ENCODE measurements around the gene GALNT9. TPM values are rescaled to one million over a fixed set of nuclear protein-coding genes. Genes with fewer than 3 reads are reported as not detected.
"Not testable (repeated sequence)": the region's sequence is repeated elsewhere in the genome, so short reads cannot be mapped to it uniquely, and the experiment has no call there.

Gene GALNT9
- total RNA-seq, 1 donor from 2014 or later = not detected

DNA sequence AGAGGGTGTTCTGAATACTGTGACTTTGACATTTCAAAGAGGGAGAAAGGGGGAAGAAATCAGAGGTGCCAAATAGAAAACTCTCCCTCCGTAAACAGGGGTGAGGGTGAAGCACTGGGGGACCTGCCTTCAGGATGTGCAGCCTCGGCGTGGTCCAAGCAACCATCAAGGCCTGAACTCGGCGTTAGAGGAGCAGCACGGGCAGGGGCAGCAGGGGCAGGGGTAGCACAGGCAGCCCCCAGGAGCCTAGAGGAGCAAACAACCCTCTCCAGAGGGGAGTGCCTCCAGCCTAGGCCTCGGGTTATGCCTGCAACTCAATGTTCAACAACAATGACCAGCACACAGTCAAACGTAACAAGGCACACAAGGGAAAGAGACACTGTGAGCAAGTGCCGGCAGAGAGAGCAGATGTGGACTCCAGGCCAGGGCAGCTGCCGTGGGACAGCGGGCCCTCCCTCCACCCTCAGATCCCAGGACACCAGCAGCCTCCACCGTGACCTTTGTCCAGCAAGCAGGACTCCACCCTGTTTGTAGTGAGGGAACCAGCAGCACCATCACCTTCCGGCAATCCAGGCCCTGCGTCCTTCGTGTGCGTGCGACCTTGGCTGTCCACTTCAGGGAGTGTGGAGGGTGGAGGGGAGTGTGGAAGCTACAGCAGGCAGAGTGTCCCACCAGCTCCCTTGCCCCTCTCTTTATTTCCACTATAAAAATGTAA lies 18.0 kb downstream of the GALNT9 start:
- ATAC-seq = no peak

DNA sequence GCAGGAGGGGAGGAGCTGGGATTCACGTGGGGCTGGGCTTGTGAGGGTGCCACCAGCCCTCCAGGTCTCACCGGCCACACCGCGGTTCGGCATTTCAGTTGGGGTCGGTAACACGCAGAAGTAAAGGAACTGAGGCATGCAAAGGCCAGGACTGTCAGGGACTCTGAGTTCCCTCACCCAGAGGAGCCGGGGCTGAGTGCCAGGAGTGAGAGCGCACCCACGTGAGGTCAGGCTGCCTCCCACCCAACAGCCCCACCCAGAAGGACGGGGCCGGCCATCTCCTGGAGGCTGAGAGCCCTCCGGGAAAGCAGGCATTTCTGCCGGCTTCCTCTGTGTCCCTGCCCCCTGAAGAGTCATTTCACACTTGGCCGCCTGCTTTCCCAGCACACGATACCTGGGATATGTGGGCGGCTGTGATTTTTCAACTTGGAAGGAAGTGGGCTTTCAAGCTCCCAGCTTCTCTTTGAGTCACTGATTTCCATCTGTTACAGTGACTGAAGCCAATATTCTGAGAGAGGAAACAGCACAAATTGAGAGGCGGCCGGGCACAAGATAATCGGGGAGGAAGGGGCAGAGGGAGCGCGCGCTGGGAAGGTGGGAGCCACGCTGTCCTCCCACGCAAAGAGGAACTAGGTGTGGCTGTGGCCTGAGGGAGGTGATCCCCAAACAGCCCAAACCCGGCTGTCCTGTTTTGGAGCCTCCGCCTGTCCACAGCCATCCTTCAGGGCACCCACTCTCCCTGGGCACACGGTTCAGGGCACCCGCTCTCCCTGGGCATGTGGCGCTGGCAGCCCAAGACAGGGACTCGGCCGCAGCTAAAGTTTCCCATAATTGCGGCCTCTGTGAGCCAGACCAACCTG lies 19.0 kb downstream of the GALNT9 start:
- ATAC-seq = no peak

DNA sequence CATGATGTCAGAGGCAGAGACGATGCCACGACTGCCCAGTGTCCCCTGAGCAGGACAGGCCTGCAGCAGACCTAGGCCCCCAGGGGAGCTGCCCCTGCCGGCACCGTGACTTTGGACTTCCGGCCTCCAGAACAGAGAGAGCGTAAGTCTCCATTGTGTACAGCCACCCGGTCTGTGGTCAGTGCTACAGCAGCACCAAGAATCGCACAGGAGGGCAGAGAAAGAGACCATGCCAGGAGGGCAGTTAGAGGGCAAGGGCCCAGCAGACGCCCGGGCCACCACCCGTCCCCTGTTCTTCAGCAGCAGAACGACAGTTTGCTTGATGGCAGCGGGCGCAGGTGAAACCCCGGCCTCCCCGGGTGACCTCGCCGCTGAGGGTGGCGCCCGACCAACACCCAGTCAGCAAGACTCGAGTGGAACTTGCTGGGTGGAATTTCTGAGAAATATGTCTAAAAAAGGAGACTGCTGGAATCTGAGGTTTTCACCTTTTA lies 19.7 kb downstream of the GALNT9 start:
- no peak for ATAC-seq

DNA sequence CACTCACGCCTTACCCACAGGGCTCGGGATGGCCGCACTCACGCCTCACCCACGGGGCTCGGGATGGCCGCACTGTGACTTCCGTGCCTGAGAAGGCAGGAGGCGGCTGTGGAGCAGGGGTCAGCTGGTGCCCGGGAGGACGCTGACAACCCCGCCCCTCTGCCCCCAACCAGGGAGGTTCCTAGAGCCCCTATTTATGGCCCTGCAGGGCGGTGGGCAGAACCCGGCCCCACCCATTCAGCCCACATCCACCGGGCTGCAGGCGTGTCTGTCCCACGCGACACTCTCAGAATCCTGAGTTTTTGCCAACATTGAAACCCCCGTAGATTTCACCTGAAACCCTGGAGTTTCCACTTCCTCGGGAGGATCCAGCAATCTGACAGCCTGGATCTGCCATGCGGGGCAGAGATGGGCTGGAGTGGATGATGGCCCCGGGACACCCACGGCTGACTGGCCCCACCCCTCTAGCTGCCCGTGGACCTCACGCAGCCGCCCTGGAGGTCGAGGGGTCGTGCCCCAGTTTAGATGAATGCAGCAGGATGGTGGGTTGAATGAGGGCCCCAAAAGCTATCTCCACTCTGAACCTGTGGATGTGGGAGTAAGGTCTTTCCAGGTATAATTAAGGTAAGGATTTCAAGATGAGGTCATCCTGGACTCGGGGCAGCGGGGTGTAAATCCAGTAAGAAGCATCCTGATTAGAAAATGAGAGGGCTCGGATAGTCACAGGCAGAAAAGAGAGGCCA lies 20.4 kb downstream of the GALNT9 start:
- ATAC-seq = no peak

DNA sequence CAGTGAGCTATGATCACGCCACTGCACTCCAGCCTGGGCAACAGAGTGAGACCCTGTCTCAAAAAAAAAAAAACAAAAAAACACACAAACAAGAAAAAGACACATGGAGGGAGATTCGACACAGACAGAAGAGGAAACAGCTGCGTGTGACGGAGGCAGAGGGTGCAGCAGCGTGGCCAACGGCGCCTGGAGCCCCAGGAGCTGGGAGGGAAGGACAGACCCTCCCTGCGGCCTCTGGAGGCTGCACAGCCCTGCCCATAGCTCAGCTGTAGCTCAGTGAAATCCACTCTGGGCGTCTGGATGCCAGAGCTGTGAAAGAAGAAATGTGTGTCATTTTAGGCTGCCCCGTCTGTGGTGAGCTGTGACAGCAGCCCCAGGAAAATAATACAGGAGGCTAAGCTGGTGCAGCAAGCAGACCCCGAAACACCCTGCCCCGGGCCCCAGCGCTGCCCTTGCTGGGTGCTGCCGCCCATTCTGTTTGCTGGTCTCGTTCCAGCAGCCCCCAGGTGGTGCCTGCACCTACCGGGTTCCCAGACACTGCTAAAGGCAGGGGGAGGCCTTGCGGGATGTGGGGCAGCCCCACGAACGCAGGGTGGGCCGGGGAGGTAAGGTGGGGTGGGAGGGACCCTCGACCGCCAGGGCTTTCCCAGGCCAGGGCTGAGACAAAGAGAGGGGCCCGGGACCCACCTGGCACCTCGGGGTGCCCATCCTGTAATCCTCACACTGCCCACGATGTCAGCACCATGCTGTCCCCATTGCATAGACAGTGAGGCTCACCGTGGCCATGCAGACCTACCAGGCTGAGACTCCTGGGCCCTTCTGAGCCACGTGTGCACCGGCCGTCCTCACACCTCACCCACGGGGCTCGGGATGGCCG lies 21.2 kb downstream of the GALNT9 start:
- no peak for ATAC-seq

DNA sequence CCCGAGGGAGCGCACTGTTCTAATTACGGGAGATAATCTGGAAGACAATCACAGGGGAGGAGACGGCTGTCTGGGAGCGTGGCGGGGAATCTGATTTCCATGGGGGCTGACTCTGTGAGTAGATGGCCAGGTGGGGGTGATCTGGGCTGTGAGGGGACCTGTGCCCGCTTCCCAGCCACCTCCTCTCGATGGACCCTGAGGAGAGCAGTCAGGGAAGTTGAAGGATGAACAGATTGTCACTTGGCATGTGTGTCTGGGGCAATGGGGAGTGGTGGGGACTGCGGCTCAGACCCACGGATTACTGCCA lies 22.6 kb downstream of the GALNT9 start:
- ATAC-seq = no peak

DNA sequence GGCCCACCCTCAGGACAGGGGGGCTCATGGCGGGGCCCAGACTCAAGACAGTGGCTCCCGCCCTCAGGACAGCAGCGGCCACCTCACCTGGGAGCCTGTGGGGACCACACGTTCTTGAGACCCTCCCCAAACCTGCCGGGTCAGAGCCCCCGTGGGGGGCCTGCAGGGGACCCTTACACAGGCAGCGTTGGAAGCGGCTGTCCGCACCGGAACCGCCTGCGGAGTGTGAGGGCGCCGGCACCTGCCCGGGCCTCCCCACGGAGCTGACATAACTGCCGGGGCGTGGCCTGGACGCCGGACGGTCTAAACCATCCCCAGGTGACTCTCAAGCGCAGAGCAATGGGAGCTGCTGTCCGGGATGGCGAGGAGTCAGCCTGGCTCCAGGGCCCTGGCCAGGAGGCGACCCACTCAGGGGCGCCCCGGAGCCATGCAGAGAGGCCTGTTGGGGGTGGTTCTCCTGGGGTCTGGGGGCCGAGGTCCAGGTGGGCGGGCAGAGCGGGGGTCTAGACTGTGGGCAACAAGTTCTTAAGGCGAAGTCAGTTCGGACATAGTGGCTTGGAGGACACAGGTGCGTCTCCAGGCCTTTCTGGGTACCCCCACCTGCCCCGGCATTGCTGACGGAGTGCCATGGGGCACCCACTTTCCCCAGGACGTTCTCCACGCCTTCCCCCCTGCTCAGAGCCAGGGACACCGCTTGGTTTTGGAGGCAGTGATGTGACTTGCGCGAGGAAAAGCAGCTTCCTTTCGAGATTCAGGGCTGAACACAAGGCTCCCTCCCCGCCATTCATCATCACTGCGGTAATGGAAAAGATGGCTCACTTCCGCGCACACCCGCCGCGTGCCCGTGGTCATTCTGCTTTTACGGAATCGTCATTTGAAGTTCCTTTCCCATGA lies 23.2 kb downstream of the GALNT9 start:
- ATAC-seq = no peak

DNA sequence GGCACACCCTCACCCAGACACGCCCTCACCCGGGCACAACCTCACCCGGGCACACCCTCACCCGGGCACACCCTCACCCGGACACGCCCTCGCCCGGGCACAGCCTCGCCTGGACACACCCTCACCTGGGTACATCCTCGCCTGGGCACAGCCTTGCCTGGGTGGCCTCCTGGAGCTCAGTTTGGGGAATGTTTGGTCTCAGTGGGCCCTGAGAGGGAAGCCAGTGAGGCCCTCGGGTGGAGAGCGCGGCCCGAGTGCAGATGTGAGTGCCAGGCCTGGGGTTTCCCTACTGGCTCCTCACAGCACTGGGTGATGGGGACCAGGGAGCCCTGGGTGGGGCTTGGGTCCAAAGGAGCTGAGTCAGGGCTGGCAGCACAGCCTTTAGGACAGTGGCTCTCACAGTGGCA lies 23.8 kb downstream of the GALNT9 start:
- ATAC-seq = no peak

DNA sequence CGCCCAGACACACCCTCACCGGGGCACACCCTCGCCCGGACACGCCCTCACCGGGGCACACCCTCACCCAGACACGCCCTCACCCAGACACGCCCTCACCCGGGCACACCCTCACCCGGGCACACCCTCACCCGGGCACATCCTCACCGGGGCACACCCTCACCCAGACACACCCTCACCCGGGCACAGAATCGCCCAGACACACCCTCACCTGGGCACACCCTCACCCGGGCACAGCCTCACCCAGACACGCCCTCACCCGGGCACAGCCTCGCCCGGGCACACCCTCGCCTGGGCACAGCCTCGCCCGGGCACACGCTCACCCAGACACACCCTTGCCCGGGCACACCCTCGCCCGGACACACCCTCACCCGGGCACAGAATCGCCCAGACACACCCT lies 24.5 kb downstream of the GALNT9 start:
- ATAC-seq = not testable (repeated sequence)

DNA sequence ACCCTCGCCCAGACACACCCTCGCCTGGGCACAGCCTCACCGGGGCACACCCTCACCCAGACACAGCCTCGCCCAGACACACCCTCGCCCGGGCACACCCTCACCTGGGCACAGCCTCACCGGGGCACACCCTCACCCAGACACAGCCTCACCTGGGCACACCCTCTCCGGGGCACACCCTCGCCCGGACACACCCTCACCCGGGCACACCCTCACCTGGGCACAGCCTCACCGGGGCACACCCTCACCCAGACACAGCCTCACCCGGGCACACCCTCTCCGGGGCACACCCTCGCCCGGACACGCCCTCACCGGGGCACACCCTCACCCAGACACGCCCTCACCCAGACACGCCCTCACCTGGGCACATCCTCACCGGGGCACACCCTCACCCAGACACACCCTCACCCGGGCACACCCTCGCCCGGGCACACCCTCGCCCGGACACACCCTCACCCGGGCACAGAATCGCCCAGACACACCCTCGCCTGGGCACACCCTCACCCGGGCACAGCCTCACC lies 25.5 kb downstream of the GALNT9 start:
- ATAC-seq = not testable (repeated sequence)

DNA sequence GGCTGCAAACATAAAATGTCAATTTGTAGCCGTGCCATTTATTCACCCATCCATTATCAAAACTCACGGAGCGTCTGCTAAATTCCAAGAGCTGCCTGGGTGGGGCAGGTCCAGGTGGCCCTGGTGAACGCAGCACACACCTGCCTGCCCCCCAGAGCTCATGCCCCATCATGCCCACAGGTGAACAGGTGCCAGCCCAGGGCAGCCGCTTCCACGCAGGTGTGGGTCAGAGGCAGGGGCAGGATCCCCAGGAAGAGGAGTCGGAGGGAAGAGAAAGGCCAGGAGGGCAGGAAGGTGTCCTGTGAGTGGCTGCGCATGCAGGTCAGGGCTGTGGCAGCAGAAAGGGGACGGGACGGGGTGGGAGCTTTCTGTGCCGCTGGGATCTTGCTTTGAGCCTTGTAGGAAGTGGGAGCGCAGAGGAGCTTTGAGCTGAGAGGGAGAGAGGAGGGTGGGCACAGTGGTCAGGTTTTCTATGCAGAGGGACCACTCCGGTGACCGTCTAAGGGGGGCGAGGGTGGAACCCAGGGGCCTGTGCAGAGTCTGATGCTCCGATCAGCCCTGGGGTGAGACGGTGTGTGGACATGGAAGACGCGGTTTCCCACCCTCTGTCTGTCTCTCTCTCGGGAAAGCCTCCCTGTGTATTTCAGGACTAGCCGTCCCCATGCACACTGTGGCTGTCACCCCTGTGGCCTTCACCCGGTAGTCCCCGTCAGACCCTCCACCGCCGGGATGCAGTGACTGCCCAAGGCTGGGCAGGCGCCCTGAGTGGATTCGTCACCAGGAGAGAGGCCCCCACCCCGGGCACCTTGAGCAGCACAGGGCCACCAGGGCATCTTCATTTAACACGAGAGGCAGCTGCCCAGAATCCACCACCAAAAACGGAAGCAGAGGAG lies 26.7 kb downstream of the GALNT9 start:
- ATAC-seq = no peak

DNA sequence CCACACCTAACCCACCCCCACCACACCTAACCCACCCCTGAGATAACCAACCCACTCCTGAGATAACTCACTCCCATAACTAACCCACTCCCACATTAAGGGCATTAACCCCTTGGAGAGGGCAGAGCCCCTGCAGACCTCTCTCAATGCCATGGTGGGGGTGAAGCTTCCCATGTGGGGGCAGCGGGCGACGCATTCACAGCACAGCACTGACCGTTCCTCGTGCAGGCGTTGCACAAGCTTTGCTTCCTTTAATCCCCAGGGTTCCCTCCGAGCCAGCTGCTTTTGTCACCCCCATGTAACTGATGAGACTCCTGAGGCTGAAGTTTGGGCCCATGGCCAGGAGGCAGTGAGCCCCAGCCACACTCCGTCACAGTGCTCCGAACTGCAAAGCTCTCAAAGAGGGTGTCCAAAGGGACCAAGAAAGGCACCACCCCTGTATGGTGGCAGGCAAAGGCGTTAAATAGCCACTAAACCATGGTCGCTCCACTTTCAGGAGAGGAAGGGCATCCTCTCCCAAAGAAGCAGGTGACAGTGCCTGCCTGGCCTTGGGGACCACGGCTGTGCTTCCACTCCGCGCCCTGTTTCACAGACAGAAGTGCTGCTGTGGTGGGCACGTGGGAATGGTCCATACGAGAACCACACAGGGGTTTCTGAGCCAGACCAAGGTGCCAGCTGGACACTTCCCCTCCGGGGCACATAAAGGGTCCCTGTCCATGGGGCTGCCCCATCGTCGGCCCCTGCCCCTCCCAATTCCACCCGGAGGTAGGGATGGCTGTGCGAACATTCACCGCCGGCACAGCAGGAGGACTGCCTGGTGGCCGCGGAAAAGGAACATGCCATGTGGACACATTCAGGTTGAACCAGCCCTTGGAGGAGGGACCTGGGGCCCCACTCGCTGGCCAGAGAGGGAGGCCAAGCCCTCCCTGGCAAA lies 28.3 kb downstream of the GALNT9 start:
- no peak for ATAC-seq

DNA sequence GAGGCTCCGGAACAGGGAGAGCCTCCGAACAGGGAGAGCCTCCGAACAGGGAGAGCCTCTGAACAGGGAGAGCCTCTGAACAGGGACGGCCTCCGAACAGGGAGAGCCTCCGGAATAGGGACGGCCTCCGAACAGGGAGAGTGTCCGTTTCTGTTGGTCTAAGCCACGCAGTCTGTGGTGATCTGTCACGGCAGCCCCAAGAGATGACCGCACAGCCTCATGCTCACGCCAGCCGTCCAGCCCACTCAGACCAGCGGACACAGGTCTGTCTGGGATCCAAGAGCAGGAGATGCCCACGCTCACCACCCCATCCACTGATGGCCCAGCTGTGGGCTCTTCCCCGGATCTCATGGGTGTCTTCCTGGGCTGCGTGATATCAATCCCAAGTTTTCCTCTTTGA lies 33.3 kb downstream of the GALNT9 start:
- ATAC-seq = no peak

DNA sequence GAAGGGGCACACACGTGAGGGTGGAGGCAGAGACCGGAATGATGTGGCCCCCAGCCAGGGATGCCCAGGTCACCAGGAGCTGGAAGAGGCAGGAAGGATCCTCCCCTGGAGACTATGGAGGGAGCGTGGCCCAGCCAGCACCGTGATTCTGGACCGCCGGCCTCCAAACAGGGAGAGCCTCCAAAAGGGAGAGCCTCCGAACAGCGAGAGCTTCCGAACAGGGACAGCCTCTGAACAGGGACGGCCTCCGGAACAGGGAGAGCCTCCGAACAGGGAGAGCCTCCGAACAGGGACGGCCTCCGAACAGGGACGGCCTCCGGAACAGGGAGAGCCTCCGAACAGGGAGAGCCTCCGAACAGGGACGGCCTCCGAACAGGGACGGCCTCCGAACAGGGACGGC lies 33.8 kb downstream of the GALNT9 start:
- ATAC-seq = not testable (repeated sequence)

DNA sequence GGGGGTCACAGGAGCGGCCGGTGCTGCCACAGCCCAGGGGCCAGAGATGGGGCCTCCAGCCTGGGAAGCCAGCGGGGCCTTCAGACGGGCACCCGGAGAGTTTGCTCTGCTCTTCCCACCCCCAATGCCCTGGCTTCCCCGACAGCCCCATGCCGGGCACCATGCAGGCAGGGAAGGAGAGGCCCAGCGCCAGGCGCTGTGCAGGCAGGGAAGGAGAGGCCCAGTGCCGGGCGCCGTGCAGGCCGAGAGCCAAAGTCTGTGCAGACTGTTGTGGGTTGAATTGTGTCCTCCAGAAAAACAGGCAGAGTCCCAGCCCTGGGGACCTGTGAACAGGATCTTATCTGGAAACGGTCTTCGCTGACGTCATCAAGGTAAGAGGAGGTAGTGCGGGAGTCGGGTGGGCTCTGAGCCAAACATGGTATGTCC lies 34.3 kb downstream of the GALNT9 start:
- no peak for ATAC-seq

DNA sequence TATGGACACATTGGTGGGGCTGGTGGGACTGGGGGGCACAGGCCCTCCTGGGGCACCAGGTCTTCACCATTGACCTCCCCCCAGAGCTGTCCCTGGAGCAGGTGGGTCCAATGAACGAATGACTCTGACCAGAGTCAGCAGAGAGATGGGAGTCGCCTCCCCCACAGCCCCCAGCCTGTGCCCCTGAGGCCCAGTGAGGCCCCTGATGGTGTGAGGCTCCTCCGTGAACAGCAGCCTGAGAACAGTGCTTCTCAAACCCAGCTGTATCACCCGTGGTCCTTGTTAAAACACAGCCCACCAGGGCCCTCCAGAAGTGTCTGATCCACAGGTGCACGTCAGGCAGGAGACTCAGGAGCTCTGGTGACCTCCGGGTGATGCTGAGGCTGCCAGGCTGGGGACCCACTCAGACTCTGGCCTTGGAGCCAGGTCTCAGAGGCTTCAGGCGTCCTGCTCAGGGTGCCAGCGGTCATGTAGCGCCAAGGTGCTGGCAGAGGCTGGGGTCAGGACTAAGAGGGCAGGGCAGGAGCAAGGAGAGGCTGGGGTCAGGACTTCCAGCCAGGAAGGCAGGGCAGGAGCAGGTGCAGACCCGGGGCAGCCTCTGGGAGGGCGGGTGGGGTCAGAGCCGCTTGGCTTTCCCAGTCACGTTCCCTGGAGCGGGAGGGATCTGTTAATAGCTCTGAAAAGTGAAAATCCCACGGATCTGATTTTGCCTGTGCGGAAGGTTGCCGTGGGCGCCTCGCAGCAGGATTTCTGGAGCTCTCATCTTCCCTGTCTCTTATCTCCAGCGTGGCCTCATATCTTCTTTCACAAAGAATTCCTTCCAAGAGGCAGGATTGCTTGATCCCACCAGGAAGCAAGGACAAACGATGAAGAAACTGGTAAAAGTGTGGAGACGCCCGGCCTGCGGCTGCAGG lies 35.0 kb downstream of the GALNT9 start:
- no peak for ATAC-seq

All from esophagus mucosa (tissue), 1 donor.